Measurements from ENCODE around the gene TAF4B. TPM values are rescaled to one million over a fixed set of nuclear protein-coding genes. Genes with fewer than 3 reads are reported as not detected.

Gene TAF4B
- total RNA-seq, 1 experiment from 2014 or later = 8.3 TPM

GRCh38 chr18:26327062-26327461, 100.8 kb downstream of the TAF4B start:
- CTCF ChIA-PET = no interaction called here
- Histone ChIP-seq H4K20me1 (ENCODE audit: low read length) (no peaks in the 10 kb centered on the region), H3K36me3 (ENCODE audit: low read depth, low read length) (no peaks in the 10 kb centered on the region), H3K4me2 (ENCODE audit: low read length) (peak overlapping the region; percentile 3; the same call in 1 of the 2 replicates), H3K4me3 (ENCODE audit: low read length) (no peak overlapping the region), H3K9me2 (replicated peaks; ENCODE audit: low read length) (no peaks in the 10 kb centered on the region), H3K4me1 (ENCODE audit: insufficient read depth, low read length) (peaks cover 28% of the 10 kb centered on the region), H3K9ac (ENCODE audit: low read length) (no peak overlapping the region), H3K27me3 (ENCODE audit: low read length) (no peaks in the 10 kb centered on the region), H3K79me2 (ENCODE audit: low read length) (no peaks in the 10 kb centered on the region), H2AFZ (ENCODE audit: low read length) (no peak overlapping the region), H3F3A (ENCODE audit: low read length, unreplicated experiment) (peaks cover 3% of the 10 kb centered on the region), H3K27ac (ENCODE audit: low read length) (no peak overlapping the region), H3K9me3 (ENCODE audit: low read length) (no peaks in the 10 kb centered on the region)
- ATAC-seq = peak; percentile 73
- peak; percentile 40 for DNase-seq
- TF ChIP-seq EZH2phosphoT487 (IDR thresholded peaks at IDR 0.05; ENCODE audit: borderline replicate concordance, low read length) = no peak
- TF ChIP-seq CTCF (conservative IDR thresholded peaks at IDR 0.05; ENCODE audit: low read depth, low read length) = no peak
- no peak for TF ChIP-seq EZH2 (IDR thresholded peaks at IDR 0.05; ENCODE audit: low read length, unreplicated experiment)
- no TSS peak for BruUV-seq (replicated peaks)
- intact Hi-C loops (cut with micrococcal nuclease) = no loop called here
- POLR2A ChIA-PET (ENCODE audit: unreplicated experiment) = no interaction called here

- no TSS peak for BruUV-seq (replicated peaks)
- no peak overlapping the region for H2AFZ ChIP-seq (ENCODE audit: low read length)
- no peak for ATAC-seq
Observed at GRCh38 chr18:26332991-26333390, 106.7 kb downstream of the TAF4B start.

GRCh38 chr18:26335156-26335555, 108.9 kb downstream of the TAF4B start:
- no peak overlapping the region for H3K9ac ChIP-seq (ENCODE audit: low read length)
- H3K36me3 ChIP-seq (ENCODE audit: low read depth, low read length) = no peaks in the 10 kb centered on the region
- H3K27me3 ChIP-seq (ENCODE audit: low read length) = no peaks in the 10 kb centered on the region
- no peaks in the 10 kb centered on the region for H3F3A ChIP-seq (ENCODE audit: low read length, unreplicated experiment)
- CTCF ChIA-PET = no interaction called here
- H2AFZ ChIP-seq (ENCODE audit: low read length) = no peak overlapping the region
- no peaks in the 10 kb centered on the region for H3K4me1 ChIP-seq (ENCODE audit: insufficient read depth, low read length)
- no peaks in the 10 kb centered on the region for H3K9me2 ChIP-seq (replicated peaks; ENCODE audit: low read length)
- BruUV-seq (replicated peaks) = no TSS peak
- H3K4me3 ChIP-seq (ENCODE audit: low read length) = no peak overlapping the region
- POLR2A ChIA-PET (ENCODE audit: unreplicated experiment) = no interaction called here
- H3K27ac ChIP-seq (ENCODE audit: low read length) = no peak overlapping the region
- intact Hi-C loops (cut with micrococcal nuclease) = no loop called here
- no peaks in the 10 kb centered on the region for H4K20me1 ChIP-seq (ENCODE audit: low read length)
- H3K79me2 ChIP-seq (ENCODE audit: low read length) = no peaks in the 10 kb centered on the region
- no peak overlapping the region for H3K4me2 ChIP-seq (ENCODE audit: low read length)
- ATAC-seq (no peak), DNase-seq (no peak)
- H3K9me3 ChIP-seq (ENCODE audit: low read length) = no peaks in the 10 kb centered on the region
- TF ChIP-seq EZH2 (IDR thresholded peaks at IDR 0.05; ENCODE audit: low read length, unreplicated experiment) (no peak), EZH2phosphoT487 (IDR thresholded peaks at IDR 0.05; ENCODE audit: borderline replicate concordance, low read length) (no peak), CTCF (conservative IDR thresholded peaks at IDR 0.05; ENCODE audit: low read depth, low read length) (no peak)

More at GRCh38 chr18:26332991-26333390, 106.7 kb downstream of the TAF4B start:
- Histone ChIP-seq H3F3A (ENCODE audit: low read length, unreplicated experiment) (no peaks in the 10 kb centered on the region), H3K9me2 (replicated peaks; ENCODE audit: low read length) (no peaks in the 10 kb centered on the region), H3K79me2 (ENCODE audit: low read length) (no peaks in the 10 kb centered on the region), H3K27ac (ENCODE audit: low read length) (no peak overlapping the region), H3K36me3 (ENCODE audit: low read depth, low read length) (no peaks in the 10 kb centered on the region), H3K9ac (ENCODE audit: low read length) (no peak overlapping the region), H3K27me3 (ENCODE audit: low read length) (no peaks in the 10 kb centered on the region), H3K4me2 (ENCODE audit: low read length) (no peak overlapping the region), H3K4me1 (ENCODE audit: insufficient read depth, low read length) (no peaks in the 10 kb centered on the region), H3K4me3 (ENCODE audit: low read length) (no peak overlapping the region), H3K9me3 (ENCODE audit: low read length) (no peaks in the 10 kb centered on the region), H4K20me1 (ENCODE audit: low read length) (no peaks in the 10 kb centered on the region)
- intact Hi-C loops (cut with micrococcal nuclease) = no loop called here
- no peak for DNase-seq
- ChIA-PET POLR2A (ENCODE audit: unreplicated experiment) (no interaction called here), CTCF (no interaction called here)
- TF ChIP-seq EZH2phosphoT487 (IDR thresholded peaks at IDR 0.05; ENCODE audit: borderline replicate concordance, low read length) = no peak
- no peak for TF ChIP-seq EZH2 (IDR thresholded peaks at IDR 0.05; ENCODE audit: low read length, unreplicated experiment)
- TF ChIP-seq CTCF (conservative IDR thresholded peaks at IDR 0.05; ENCODE audit: low read depth, low read length) = no peak

Data from PC-3 (cell line).